ENCODE measurements around the gene FRMD4A. TPM values are rescaled to one million over a fixed set of nuclear protein-coding genes. Genes with fewer than 3 reads are reported as not detected.

Gene FRMD4A
- total RNA-seq, 2 experiments from 2014 or later, result 3.1 to 3.7 TPM

- no peak for ATAC-seq (ENCODE audit: poor library complexity)
- CTCF ChIA-PET, result no interaction called here
- Mint-ChIP-seq H3K4me3 (no peak overlapping the region), H3K9me3 (peaks cover 8% of the 10 kb centered on the region), H3K36me3 (ENCODE audit: low read depth) (no peaks in the 10 kb centered on the region), H3K27ac (no peak overlapping the region), H3K4me1 (ENCODE audit: low read depth) (peaks cover 25% of the 10 kb centered on the region), H3K27me3 (no peaks in the 10 kb centered on the region)
- H3K27ac ChIP-seq (ENCODE audit: low read depth in 1 of 2, low read length in 2 of 2), result no peak overlapping the region
- intact Hi-C loops (cut with DNase I, micrococcal nuclease), result no loop called here
- peaks cover 13% of the 10 kb centered on the region for H3K4me1 ChIP-seq (ENCODE audit: insufficient read depth, low read length)
- POLR2A ChIA-PET, result no interaction called here
- DNase-seq, result no peak
- H3K4me3 ChIP-seq (ENCODE audit: low read length), result no peak overlapping the region
- TF ChIP-seq, protein P1, sequence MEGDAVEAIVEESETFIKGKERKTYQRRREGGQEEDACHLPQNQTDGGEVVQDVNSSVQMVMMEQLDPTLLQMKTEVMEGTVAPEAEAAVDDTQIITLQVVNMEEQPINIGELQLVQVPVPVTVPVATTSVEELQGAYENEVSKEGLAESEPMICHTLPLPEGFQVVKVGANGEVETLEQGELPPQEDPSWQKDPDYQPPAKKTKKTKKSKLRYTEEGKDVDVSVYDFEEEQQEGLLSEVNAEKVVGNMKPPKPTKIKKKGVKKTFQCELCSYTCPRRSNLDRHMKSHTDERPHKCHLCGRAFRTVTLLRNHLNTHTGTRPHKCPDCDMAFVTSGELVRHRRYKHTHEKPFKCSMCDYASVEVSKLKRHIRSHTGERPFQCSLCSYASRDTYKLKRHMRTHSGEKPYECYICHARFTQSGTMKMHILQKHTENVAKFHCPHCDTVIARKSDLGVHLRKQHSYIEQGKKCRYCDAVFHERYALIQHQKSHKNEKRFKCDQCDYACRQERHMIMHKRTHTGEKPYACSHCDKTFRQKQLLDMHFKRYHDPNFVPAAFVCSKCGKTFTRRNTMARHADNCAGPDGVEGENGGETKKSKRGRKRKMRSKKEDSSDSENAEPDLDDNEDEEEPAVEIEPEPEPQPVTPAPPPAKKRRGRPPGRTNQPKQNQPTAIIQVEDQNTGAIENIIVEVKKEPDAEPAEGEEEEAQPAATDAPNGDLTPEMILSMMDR (IDR thresholded peaks at IDR 0.05), result no peak
- H3K9me3 ChIP-seq (ENCODE audit: control insufficient read depth in 1 of 2, insufficient read depth in 1 of 2, low read length in 2 of 2), result peaks cover 0 to 7% of the 10 kb centered on the region in 2 experiments
- no peaks in the 10 kb centered on the region for H3K36me3 ChIP-seq (ENCODE audit: insufficient read depth, low read length)
- peaks cover 0 to 4% of the 10 kb centered on the region in 2 experiments for H3K27me3 ChIP-seq (ENCODE audit: control insufficient read depth in 1 of 2, insufficient read depth in 2 of 2, low read length in 2 of 2)
These were observed 307.6 kb downstream of the FRMD4A start for GRCh38 chr10:14022954-14023672.

DNA sequence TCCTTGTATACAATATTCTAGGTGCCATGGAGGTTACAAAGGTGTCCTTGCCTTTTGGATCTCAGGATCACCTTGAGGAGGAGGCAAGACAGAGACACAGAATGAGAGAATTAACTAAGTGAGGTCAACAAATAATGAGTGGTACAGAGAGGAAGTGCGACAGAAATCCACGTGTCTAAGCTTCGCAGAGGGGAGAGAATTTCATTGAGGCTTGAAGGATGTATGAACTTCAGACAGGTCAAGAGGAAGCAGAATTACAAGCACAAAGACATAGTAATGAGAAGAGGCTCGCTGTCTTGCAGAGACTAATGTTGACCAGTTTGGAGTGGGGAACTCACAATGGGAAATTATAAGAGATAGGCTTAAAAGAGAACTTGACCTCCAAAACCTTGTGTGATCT, 308.7 kb downstream of the FRMD4A start:
- DNase-seq (peak in 1 of 14 experiments; percentile 26), ATAC-seq (ENCODE audit: poor library complexity) (no peak)
- intact Hi-C loops (cut with DNase I, micrococcal nuclease), result no loop called here
- POLR2A ChIA-PET, result no interaction called here
- H3K27ac ChIP-seq (ENCODE audit: low read depth in 1 of 2, low read length in 2 of 2), result no peak overlapping the region
- H3K4me3 ChIP-seq (ENCODE audit: low read length), result no peak overlapping the region
- H3K36me3 ChIP-seq (ENCODE audit: insufficient read depth, low read length), result no peaks in the 10 kb centered on the region
- H3K4me1 ChIP-seq (ENCODE audit: insufficient read depth, low read length), result peaks cover 13% of the 10 kb centered on the region
- peaks cover 0 to 4% of the 10 kb centered on the region in 2 experiments for H3K27me3 ChIP-seq (ENCODE audit: control insufficient read depth in 1 of 2, insufficient read depth in 2 of 2, low read length in 2 of 2)
- Mint-ChIP-seq H3K36me3 (ENCODE audit: low read depth) (no peaks in the 10 kb centered on the region), H3K9me3 (peaks cover 8% of the 10 kb centered on the region), H3K27ac (no peak overlapping the region), H3K27me3 (no peaks in the 10 kb centered on the region), H3K4me1 (ENCODE audit: low read depth) (peaks cover 25% of the 10 kb centered on the region), H3K4me3 (no peak overlapping the region)
- TF ChIP-seq, protein P1 (IDR thresholded peaks at IDR 0.05), result no peak
- CTCF ChIA-PET, result no interaction called here
- H3K9me3 ChIP-seq (ENCODE audit: control insufficient read depth in 1 of 2, insufficient read depth in 1 of 2, low read length in 2 of 2), result peaks cover 0 to 7% of the 10 kb centered on the region in 2 experiments

- H3K36me3 Mint-ChIP-seq (ENCODE audit: low read depth), result no peaks in the 10 kb centered on the region
- Histone ChIP-seq H3K27ac (ENCODE audit: low read depth in 1 of 2, low read length in 2 of 2) (no peak overlapping the region), H3K4me1 (ENCODE audit: insufficient read depth, low read length) (peaks cover 27% of the 10 kb centered on the region), H3K36me3 (ENCODE audit: insufficient read depth, low read length) (no peaks in the 10 kb centered on the region), H3K4me3 (ENCODE audit: low read length) (no peak overlapping the region), H3K9me3 (ENCODE audit: control insufficient read depth in 1 of 2, insufficient read depth in 1 of 2, low read length in 2 of 2) (peaks cover 0 to 7% of the 10 kb centered on the region in 2 experiments), H3K27me3 (ENCODE audit: control insufficient read depth in 1 of 2, insufficient read depth in 2 of 2, low read length in 2 of 2) (peaks cover 0 to 4% of the 10 kb centered on the region in 2 experiments)
- POLR2A ChIA-PET, result interaction anchor here (1.6 kb wide), 1 partner anchor 9 kb away, joined by 3 read pairs; no protein-coding TSS in a partner anchor
- no peak for ATAC-seq (ENCODE audit: poor library complexity)
- H3K27ac Mint-ChIP-seq, result no peak overlapping the region
- H3K27me3 Mint-ChIP-seq, result no peaks in the 10 kb centered on the region
- no peak for DNase-seq
- peaks cover 43% of the 10 kb centered on the region for H3K4me1 Mint-ChIP-seq (ENCODE audit: low read depth)
- H3K9me3 Mint-ChIP-seq, result peaks cover 8% of the 10 kb centered on the region
- intact Hi-C loops (cut with DNase I, micrococcal nuclease), result no loop called here
- TF ChIP-seq, protein P1 (IDR thresholded peaks at IDR 0.05), result no peak
- no peak overlapping the region for H3K4me3 Mint-ChIP-seq
- CTCF ChIA-PET, result interaction anchor here (1.3 kb wide), 1 partner anchor 133 kb away, joined by 3 read pairs; no protein-coding TSS in a partner anchor
These were observed 310.6 kb downstream of the FRMD4A start for GRCh38 chr10:14020037-14020664.
